ENCODE measurements around the gene EDIL3. TPM values are rescaled to one million over a fixed set of nuclear protein-coding genes. Genes with fewer than 3 reads are reported as not detected.

Gene EDIL3
- total and polyA plus RNA-seq, 9 of the 15 experiments (the other 6 are each of a cell fraction or from before 2014, with no cell fraction given): 0.09 TPM; not detected in 8

DNA sequence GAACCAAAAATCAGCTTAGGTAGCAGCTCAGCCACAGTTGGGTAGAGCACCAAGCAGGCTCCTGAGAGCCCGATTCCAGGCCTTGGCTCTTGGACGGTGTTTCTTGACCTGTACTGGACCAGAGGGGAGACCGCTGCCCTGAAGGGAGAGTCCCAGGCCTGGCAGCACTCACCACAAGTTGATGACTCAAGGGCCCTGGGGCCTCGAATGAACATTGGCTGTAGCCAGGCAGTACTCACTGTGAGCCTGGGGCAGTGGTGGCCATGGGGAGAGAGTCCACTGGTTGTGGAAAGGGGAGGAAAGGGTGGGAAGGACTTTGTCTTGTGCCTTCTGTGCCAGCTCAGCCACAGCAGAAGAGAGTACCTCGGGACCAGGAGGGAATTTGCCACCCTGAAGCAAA lies 166.1 kb downstream of the EDIL3 start (continued):
- TF ChIP-seq, protein P1, sequence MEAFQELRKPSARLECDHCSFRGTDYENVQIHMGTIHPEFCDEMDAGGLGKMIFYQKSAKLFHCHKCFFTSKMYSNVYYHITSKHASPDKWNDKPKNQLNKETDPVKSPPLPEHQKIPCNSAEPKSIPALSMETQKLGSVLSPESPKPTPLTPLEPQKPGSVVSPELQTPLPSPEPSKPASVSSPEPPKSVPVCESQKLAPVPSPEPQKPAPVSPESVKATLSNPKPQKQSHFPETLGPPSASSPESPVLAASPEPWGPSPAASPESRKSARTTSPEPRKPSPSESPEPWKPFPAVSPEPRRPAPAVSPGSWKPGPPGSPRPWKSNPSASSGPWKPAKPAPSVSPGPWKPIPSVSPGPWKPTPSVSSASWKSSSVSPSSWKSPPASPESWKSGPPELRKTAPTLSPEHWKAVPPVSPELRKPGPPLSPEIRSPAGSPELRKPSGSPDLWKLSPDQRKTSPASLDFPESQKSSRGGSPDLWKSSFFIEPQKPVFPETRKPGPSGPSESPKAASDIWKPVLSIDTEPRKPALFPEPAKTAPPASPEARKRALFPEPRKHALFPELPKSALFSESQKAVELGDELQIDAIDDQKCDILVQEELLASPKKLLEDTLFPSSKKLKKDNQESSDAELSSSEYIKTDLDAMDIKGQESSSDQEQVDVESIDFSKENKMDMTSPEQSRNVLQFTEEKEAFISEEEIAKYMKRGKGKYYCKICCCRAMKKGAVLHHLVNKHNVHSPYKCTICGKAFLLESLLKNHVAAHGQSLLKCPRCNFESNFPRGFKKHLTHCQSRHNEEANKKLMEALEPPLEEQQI (IDR thresholded peaks at IDR 0.05): no peak
- TF ChIP-seq, protein P2, sequence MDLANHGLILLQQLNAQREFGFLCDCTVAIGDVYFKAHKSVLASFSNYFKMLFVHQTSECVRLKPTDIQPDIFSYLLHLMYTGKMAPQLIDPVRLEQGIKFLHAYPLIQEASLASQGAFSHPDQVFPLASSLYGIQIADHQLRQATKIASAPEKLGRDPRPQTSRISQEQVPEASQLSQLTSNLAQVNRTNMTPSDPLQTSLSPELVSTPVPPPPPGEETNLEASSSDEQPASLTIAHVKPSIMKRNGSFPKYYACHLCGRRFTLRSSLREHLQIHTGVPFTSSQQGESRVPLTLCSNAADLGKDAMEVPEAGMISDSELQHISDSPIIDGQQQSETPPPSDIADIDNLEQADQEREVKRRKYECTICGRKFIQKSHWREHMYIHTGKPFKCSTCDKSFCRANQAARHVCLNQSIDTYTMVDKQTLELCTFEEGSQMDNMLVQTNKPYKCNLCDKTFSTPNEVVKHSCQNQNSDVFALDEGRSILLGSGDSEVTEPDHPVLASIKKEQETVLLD (IDR thresholded peaks at IDR 0.05): no peak
- TF ChIP-seq SP2 (IDR thresholded peaks at IDR 0.05; ENCODE audit: extremely low read depth, low read depth, low read length, poor library complexity, severe bottlenecking) (no peak), SMARCB1 (IDR thresholded peaks at IDR 0.05; ENCODE audit: insufficient read length, low read depth) (no peak), ZC3H4 (CRISPR knock-in tag; IDR thresholded peaks at IDR 0.05; ENCODE audit: borderline replicate concordance) (no peak), TEAD2 (tag; IDR thresholded peaks at IDR 0.05) (no peak), ZNF316 (IDR thresholded peaks at IDR 0.05) (no peak), PRPF4 (IDR thresholded peaks at IDR 0.05; ENCODE audit: insufficient read depth, low read depth, low read length, poor library complexity, severe bottlenecking) (no peak), ESRRB (CRISPR knock-in tag; IDR thresholded peaks at IDR 0.05; ENCODE audit: borderline replicate concordance) (no peak), ZNF668 (CRISPR knock-in tag; IDR thresholded peaks at IDR 0.05) (no peak), ARHGAP35 (IDR thresholded peaks at IDR 0.05; ENCODE audit: partially characterized antibody) (no peak)
- TF ChIP-seq, protein P3, sequence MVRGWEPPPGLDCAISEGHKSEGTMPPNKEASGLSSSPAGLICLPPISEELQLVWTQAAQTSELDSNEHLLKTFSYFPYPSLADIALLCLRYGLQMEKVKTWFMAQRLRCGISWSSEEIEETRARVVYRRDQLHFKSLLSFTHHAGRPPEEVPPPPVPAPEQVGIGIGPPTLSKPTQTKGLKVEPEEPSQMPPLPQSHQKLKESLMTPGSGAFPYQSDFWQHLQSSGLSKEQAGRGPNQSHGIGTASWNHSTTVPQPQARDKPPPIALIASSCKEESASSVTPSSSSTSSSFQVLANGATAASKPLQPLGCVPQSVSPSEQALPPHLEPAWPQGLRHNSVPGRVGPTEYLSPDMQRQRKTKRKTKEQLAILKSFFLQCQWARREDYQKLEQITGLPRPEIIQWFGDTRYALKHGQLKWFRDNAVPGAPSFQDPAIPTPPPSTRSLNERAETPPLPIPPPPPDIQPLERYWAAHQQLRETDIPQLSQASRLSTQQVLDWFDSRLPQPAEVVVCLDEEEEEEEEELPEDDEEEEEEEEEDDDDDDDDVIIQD (CRISPR knock-in tag; IDR thresholded peaks at IDR 0.05): no peak

Measured in K562 (cell line).